Hepatocyte (in vitro differentiated cells): ENCODE results near the gene AUTS2.

Source experiments
- EZH2 ChIP-seq: fragments of 200-600 bp; sonication (generic); IDR thresholded peaks from 2 replicates; pipeline ENCODE4 v1.6.1; 2016; ENCODE audit warnings: antibody characterized with exemption, mild to moderate bottlenecking, borderline replicate concordance
- EZH2phosphoT487 ChIP-seq: fragments of 200-600 bp; sonication (generic); IDR thresholded peaks from one replicate; pipeline ENCODE4 v1.6.1; 2018; ENCODE audit warnings: antibody characterized with exemption, mild to moderate bottlenecking, low read depth, moderate library complexity; ENCODE audit not compliant: unreplicated experiment, severe bottlenecking
- TF ChIP-seq, protein P1 (sequence below): fragments of 200-600 bp; sonication (generic); IDR thresholded peaks from 2 replicates; pipeline ENCODE4 v1.5.1; 2016; ENCODE audit warnings: antibody characterized with exemption, mild to moderate bottlenecking; ENCODE audit not compliant: poor library complexity

DNA sequence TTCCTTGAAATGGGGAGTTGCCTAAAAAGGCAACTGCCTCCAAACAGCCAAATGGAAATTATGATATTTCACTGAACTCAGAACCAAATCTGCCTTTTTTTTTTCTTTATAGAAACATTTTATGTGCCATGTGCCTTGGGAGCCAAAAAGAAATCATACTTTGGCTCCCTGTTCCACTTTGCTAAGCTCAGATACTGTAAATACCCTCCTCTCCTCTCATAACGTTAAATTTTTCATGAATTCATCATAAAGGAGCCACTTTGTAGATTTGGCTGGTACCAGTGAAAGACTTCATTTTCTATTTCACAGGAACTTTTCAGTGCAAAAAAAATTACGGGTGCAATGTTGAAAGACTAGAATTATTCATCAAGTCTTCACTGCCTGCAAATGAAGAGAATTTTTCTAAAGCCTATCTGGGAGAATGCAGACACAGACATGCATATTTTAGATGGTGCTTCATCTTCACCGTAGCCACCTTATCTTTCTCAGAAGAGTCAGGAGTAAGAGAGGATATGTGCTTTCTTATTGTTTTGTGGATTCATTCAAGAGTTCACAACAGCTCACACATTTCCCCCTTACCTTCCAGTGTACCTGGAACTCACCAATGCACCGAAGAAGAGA is 791.4 kb downstream of the AUTS2 start:
- TF ChIP-seq, protein P1, sequence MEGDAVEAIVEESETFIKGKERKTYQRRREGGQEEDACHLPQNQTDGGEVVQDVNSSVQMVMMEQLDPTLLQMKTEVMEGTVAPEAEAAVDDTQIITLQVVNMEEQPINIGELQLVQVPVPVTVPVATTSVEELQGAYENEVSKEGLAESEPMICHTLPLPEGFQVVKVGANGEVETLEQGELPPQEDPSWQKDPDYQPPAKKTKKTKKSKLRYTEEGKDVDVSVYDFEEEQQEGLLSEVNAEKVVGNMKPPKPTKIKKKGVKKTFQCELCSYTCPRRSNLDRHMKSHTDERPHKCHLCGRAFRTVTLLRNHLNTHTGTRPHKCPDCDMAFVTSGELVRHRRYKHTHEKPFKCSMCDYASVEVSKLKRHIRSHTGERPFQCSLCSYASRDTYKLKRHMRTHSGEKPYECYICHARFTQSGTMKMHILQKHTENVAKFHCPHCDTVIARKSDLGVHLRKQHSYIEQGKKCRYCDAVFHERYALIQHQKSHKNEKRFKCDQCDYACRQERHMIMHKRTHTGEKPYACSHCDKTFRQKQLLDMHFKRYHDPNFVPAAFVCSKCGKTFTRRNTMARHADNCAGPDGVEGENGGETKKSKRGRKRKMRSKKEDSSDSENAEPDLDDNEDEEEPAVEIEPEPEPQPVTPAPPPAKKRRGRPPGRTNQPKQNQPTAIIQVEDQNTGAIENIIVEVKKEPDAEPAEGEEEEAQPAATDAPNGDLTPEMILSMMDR = no peak
- TF ChIP-seq EZH2 (no peak), EZH2phosphoT487 (no peak)
